Lower lobe of right lung (tissue), 2 donors: ENCODE measurements around the gene CELF4. TPM values are rescaled to one million over a fixed set of nuclear protein-coding genes. Genes with fewer than 3 reads are reported as not detected.

Experiments used
- ATAC-seq, 2 donors: fragments of 200-7000 bp; cut with Tn5 transposase; one replicate each; pipeline ENCODE4 v1.9.1; 2020 to 2022; ENCODE audit warnings: mild to moderate bottlenecking in 2 of 2, moderate library complexity in 2 of 2
- DNase-seq: peaks from one replicate; pipeline ENCODE4 v3.0.0-alpha.2; 2020
- H3K27ac ChIP-seq: fragments of 200-600 bp; one replicate; pipeline ENCODE4 v1.8.0; 2022
- H3K27me3 ChIP-seq: fragments of 200-600 bp; one replicate; pipeline ENCODE4 v1.8.0; 2022; ENCODE audit warnings: low read depth
- H3K36me3 ChIP-seq: fragments of 200-600 bp; one replicate; pipeline ENCODE4 v1.8.0; 2022; ENCODE audit warnings: mild to moderate bottlenecking
- H3K4me1 ChIP-seq: fragments of 200-600 bp; one replicate; pipeline ENCODE4 v1.8.0; 2022
- H3K4me3 ChIP-seq: fragments of 200-600 bp; one replicate; pipeline ENCODE4 v1.8.0; 2022; ENCODE audit warnings: mild to moderate bottlenecking
- H3K9me3 ChIP-seq: fragments of 200-600 bp; one replicate; pipeline ENCODE4 v1.8.0; 2022
- CTCF ChIP-seq: fragments of 200-600 bp; IDR thresholded peaks from one replicate; pipeline ENCODE4 v1.8.0; 2022; ENCODE audit warnings: antibody characterized with exemption, mild to moderate bottlenecking
- intact Hi-C: fragments of 100-400 bp; cut with DNase I; formaldehyde crosslinking; loops from one replicate; pipeline ENCODE4 v1.11.0; 2022
- total RNA-seq: library from RNA; stranded (reverse); fragmentation: NEBNext Ultra II Directional; extraction: Animal tissue kit (Norgen Biotek cat#: 25700); gene quantifications from one replicate; pipeline ENCODE4 v1.2.1, GENCODE V29; 2021
- donor health status: DM: no; HTN: yes; CAD: no; lungs with severe emphysema.

Gene CELF4
- total RNA-seq, 1 donor from 2014 or later, result 0.38 TPM

- no peak overlapping the region for H3K4me3 ChIP-seq
- ATAC-seq, result no peak
- no peaks in the 10 kb centered on the region for H3K27me3 ChIP-seq
Measured at GRCh38 chr18:37307181-37307580, 258.4 kb downstream of the CELF4 start.

GRCh38 chr18:37306432-37306831 lies 259.2 kb downstream of the CELF4 start:
- Histone ChIP-seq H3K27ac (no peak overlapping the region), H3K36me3 (no peaks in the 10 kb centered on the region), H3K9me3 (no peaks in the 10 kb centered on the region), H3K4me1 (no peaks in the 10 kb centered on the region), H3K4me3 (no peak overlapping the region), H3K27me3 (no peaks in the 10 kb centered on the region)
- ATAC-seq (no peak), DNase-seq (no peak)
- intact Hi-C loops, result no loop called here
- no peak for TF ChIP-seq CTCF

More at GRCh38 chr18:37307181-37307580, 258.4 kb downstream of the CELF4 start:
- no peak for DNase-seq
- intact Hi-C loops, result no loop called here
- Histone ChIP-seq H3K9me3 (no peaks in the 10 kb centered on the region), H3K4me1 (no peaks in the 10 kb centered on the region), H3K27ac (no peak overlapping the region), H3K36me3 (no peaks in the 10 kb centered on the region)
- TF ChIP-seq CTCF, result no peak

GRCh38 chr18:37305066-37305465 lies 260.5 kb downstream of the CELF4 start:
- H3K36me3 ChIP-seq, result no peaks in the 10 kb centered on the region
- no peak overlapping the region for H3K4me3 ChIP-seq
- H3K27ac ChIP-seq, result no peak overlapping the region
- no peak for ATAC-seq
- peaks cover under 1% of the 10 kb centered on the region for H3K4me1 ChIP-seq
- no peaks in the 10 kb centered on the region for H3K9me3 ChIP-seq
- H3K27me3 ChIP-seq, result no peaks in the 10 kb centered on the region
- TF ChIP-seq CTCF, result no peak
- no peak for DNase-seq
- intact Hi-C loops, result no loop called here

- Histone ChIP-seq H3K27ac (no peak overlapping the region), H3K27me3 (no peaks in the 10 kb centered on the region), H3K9me3 (no peaks in the 10 kb centered on the region), H3K36me3 (no peaks in the 10 kb centered on the region), H3K4me1 (peaks cover 9% of the 10 kb centered on the region), H3K4me3 (no peak overlapping the region)
- intact Hi-C loops, result no loop called here
- no peak for DNase-seq
- no peak for ATAC-seq
- TF ChIP-seq CTCF, result no peak
Measured at GRCh38 chr18:37304012-37304680, 261.5 kb downstream of the CELF4 start.

GRCh38 chr18:37303009-37303408 lies 262.6 kb downstream of the CELF4 start:
- Histone ChIP-seq H3K27me3 (no peaks in the 10 kb centered on the region), H3K4me1 (peaks cover 12% of the 10 kb centered on the region), H3K27ac (no peak overlapping the region), H3K9me3 (no peaks in the 10 kb centered on the region), H3K36me3 (no peaks in the 10 kb centered on the region), H3K4me3 (no peak overlapping the region)
- intact Hi-C loops, result no loop called here
- TF ChIP-seq CTCF, result no peak
- DNase-seq (no peak), ATAC-seq (no peak)
